GM12873 (cell line): ENCODE measurements around the gene OSBPL10.

Experiments used
- CTCF ChIP-seq: IDR thresholded peaks from 2 replicates; pipeline ENCODE4 v1.5.1; 2012; ENCODE audit warnings: low read depth, mild to moderate bottlenecking, moderate library complexity, low read length, control low read depth; ENCODE audit not compliant: insufficient read depth; ENCODE audit errors: missing control alignments

Gene OSBPL10

GRCh38 chr3:31790193-31791089 lies 190.6 kb downstream of the OSBPL10 start:
- TF ChIP-seq CTCF: no peak

- no peak for TF ChIP-seq CTCF
Measured at GRCh38 chr3:31789429-31789828, 191.6 kb downstream of the OSBPL10 start.

GRCh38 chr3:31785734-31786133 lies 195.3 kb downstream of the OSBPL10 start:
- TF ChIP-seq CTCF: no peak

- TF ChIP-seq CTCF: no peak
Measured at GRCh38 chr3:31785286-31785685, 195.8 kb downstream of the OSBPL10 start.

GRCh38 chr3:31779514-31779913 lies 201.5 kb downstream of the OSBPL10 start:
- TF ChIP-seq CTCF: no peak

- TF ChIP-seq CTCF: no peak
Measured at GRCh38 chr3:31777887-31778286, 203.2 kb downstream of the OSBPL10 start.

- no peak for TF ChIP-seq CTCF
Measured at GRCh38 chr3:31777092-31777491, 204.0 kb downstream of the OSBPL10 start.
